ENCODE data around the gene ALDH6A1. TPM values are rescaled to one million over a fixed set of nuclear protein-coding genes. Genes with fewer than 3 reads are reported as not detected.

The ALDH6A1 gene
- total and polyA plus RNA-seq, 2 of the 8 experiments (the other 6 are each of a cell fraction or from before 2014, with no cell fraction given): 12.1 to 28.7 TPM

- 0 out of 2 replicates have a peak overlapping the region, but pooled peaks have one; percentile 1 for H2AFZ ChIP-seq (ENCODE audit: low read length)
- peak overlapping the region; percentile 66 to 98 (median 84) for H3K4me3 ChIP-seq (ENCODE audit: extremely low read depth in 1 of 4, insufficient read depth in 2 of 4, low read depth in 3 of 4, low read length in 4 of 4)
- H4K91ac ChIP-seq (replicated peaks; ENCODE audit: insufficient read length, low read length): no peak overlapping the region
- H4K8ac ChIP-seq (ENCODE audit: extremely low read depth, insufficient read depth, low read length): peak overlapping the region; percentile 99; the same call in 1 of the 2 replicates
- no peak overlapping the region for H2BK15ac ChIP-seq (ENCODE audit: low read length)
- H2BK120ac ChIP-seq (replicated peaks; ENCODE audit: low read depth, low read length): no peak overlapping the region
- H3K14ac ChIP-seq (ENCODE audit: insufficient read length): no peak overlapping the region
- H3K9me3 ChIP-seq (ENCODE audit: insufficient read depth in 2 of 2, low read depth in 1 of 2, low read length in 1 of 2): no peaks in the 10 kb centered on the region
- no peak overlapping the region for H3K56ac ChIP-seq (replicated peaks; ENCODE audit: insufficient read length, low read depth, low read length)
- peak in 1 of 2 experiments; percentile 1 for DNase-seq (ENCODE audit: low read depth in 1 of 2, low spot score in 2 of 2)
- H2BK20ac ChIP-seq (ENCODE audit: low read length): no peak overlapping the region
- H3K4ac ChIP-seq (replicated peaks; ENCODE audit: insufficient read length, low read depth, low read length): no peak overlapping the region
- H3K36me3 ChIP-seq (ENCODE audit: control insufficient read depth in 2 of 4, insufficient read depth in 4 of 4, low read length in 3 of 4): no peaks in the 10 kb centered on the region
- peaks cover 0 to 3% (median 2%) of the 10 kb centered on the region in 4 experiments; a peak in 4 of 7 replicates for H3K4me1 ChIP-seq (replicated peaks in 1 of 4; ENCODE audit: control insufficient read depth in 3 of 4, insufficient read depth in 4 of 4, low read length in 3 of 4)
- no peak overlapping the region for H3K23ac ChIP-seq (ENCODE audit: insufficient read length)
- 2% methylated on average over 26 of the region's 26 CpGs; no CpG with 5 or more reads in 1 of the 2 experiments for WGBS, 2 experiments (ENCODE audit: extremely low coverage in 1 of 2, insufficient coverage in 1 of 2, insufficient read length in 1 of 2, insufficient replicate concordance in 2 of 2, low coverage in 1 of 2, low lambda C conversion rate in 2 of 2, missing lambda C conversion rate in 1 of 2)
- POLR2A ChIA-PET (ENCODE audit: partially characterized antibody): interaction anchor here (0.6 to 5.4 kb wide), 7 partner anchors 9 to 261 kb away, joined by 3 to 26 read pairs (median 3); no protein-coding TSS in a partner anchor
- CTCF ChIA-PET (ENCODE audit: partially characterized antibody): interaction anchor here (0.6 kb wide), 1 partner anchor 106 kb away, joined by 3 read pairs; no protein-coding TSS in a partner anchor
- peak overlapping the region; percentile 7; the same call in 1 of the 2 replicates for H2AK5ac ChIP-seq (ENCODE audit: low read depth, low read length)
- peak overlapping the region; percentile 64 to 78 for H3K4me2 ChIP-seq (ENCODE audit: insufficient read depth in 1 of 2, low read depth in 2 of 2, low read length in 2 of 2)
- H3K79me2 ChIP-seq (ENCODE audit: control insufficient read depth in 1 of 2, insufficient read depth in 2 of 2, low read length in 2 of 2): peaks cover 3 to 57% of the 10 kb centered on the region in 2 experiments; a peak in 3 of 4 replicates
- no peaks in the 10 kb centered on the region for H3K27me3 ChIP-seq (replicated peaks in 1 of 4; ENCODE audit: control insufficient read depth in 3 of 4, extremely low read depth in 1 of 4, insufficient read depth in 3 of 4, low read length in 3 of 4)
- no peaks in the 10 kb centered on the region for H4K20me1 ChIP-seq (replicated peaks in 1 of 2; ENCODE audit: control insufficient read depth in 1 of 2, insufficient read depth in 2 of 2, low read length in 2 of 2)
- H3K79me1 ChIP-seq (ENCODE audit: low read depth, low read length): no peaks in the 10 kb centered on the region; the same call in 1 of the 2 replicates
- H3K27ac ChIP-seq (ENCODE audit: low read depth, low read length): peak overlapping the region; percentile 85
- FAIRE-seq: no peak
- peak overlapping the region; percentile 41; the same call in 1 of the 2 replicates for H2BK12ac ChIP-seq (ENCODE audit: low read depth, low read length)
- H4K5ac ChIP-seq (ENCODE audit: insufficient read length, low read depth, low read length): no peak overlapping the region
- peak overlapping the region; percentile 87; the same call in 1 of the 2 replicates for H2BK5ac ChIP-seq (ENCODE audit: low read depth, low read length)
- H3K18ac ChIP-seq (ENCODE audit: extremely low read depth, low read length): no peak overlapping the region
- H3K23me2 ChIP-seq (ENCODE audit: low read depth, low read length): peaks cover 7% of the 10 kb centered on the region; the same call in 1 of the 2 replicates
- peak overlapping the region; percentile 85 to 99 (median 98) for H3K9ac ChIP-seq (replicated peaks in 1 of 4; ENCODE audit: extremely low read depth in 1 of 4, low read depth in 3 of 4, low read length in 3 of 4)
- peak; percentile 62 to 75; a peak in 2 of 3 replicates for TF ChIP-seq POLR2A (IDR thresholded peaks at IDR 0.05; ENCODE audit: control extremely low read depth in 1 of 2, low read depth in 2 of 2, low read length in 2 of 2)
- TF ChIP-seq TAF1 (IDR thresholded peaks at IDR 0.05; ENCODE audit: low read depth, low read length): peak; percentile 70
- no peak for TF ChIP-seq NANOG (IDR thresholded peaks at IDR 0.05; ENCODE audit: insufficient read depth, low read depth, low read length, poor library complexity, severe bottlenecking)
- TF ChIP-seq PHF8 (conservative IDR thresholded peaks at IDR 0.05; ENCODE audit: low read depth, low read length): peak; percentile 76
- no peak for TF ChIP-seq CEBPB (IDR thresholded peaks at IDR 0.05; ENCODE audit: low read depth, low read length)
- peak in 1 of 2 experiments; percentile 30; a peak in 1 of 4 replicates for TF ChIP-seq HDAC2 (IDR thresholded peaks at IDR 0.05; ENCODE audit: borderline replicate concordance in 1 of 2, low read depth in 2 of 2, low read length in 2 of 2)
- TF ChIP-seq, protein P1, sequence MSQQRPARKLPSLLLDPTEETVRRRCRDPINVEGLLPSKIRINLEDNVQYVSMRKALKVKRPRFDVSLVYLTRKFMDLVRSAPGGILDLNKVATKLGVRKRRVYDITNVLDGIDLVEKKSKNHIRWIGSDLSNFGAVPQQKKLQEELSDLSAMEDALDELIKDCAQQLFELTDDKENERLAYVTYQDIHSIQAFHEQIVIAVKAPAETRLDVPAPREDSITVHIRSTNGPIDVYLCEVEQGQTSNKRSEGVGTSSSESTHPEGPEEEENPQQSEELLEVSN (IDR thresholded peaks at IDR 0.05): no peak
- TF ChIP-seq KDM5A (IDR thresholded peaks at IDR 0.05; ENCODE audit: low read length): peak; percentile 60; the same call in 1 of the 2 replicates
Measured at GRCh38 chr14:74085047-74085637, 889 bp upstream of the ALDH6A1 start.
